Measurements from ENCODE around the gene EMID1.
A peak's percentile ranks its signal among the peaks of the same experiment; 100 is the strongest.

Gene EMID1

GRCh38 chr22:29194184-29194583 lies 11.5 kb upstream of the EMID1 start:
- ChIA-PET CTCF (no interaction called here), POLR2A (no interaction called here)
- TF ChIP-seq FOXA1 (IDR thresholded peaks at IDR 0.05), result no peak
- no peak for TF ChIP-seq SUZ12 (IDR thresholded peaks at IDR 0.05)
- no peak for TF ChIP-seq PKNOX1 (IDR thresholded peaks at IDR 0.05)
- peak; percentile 38 for DNase-seq (ENCODE audit: extremely low spot score)

GRCh38 chr22:29195118-29195963 lies 10.4 kb upstream of the EMID1 start:
- DNase-seq (ENCODE audit: extremely low spot score), result peak; percentile 8
- ChIA-PET CTCF (interaction anchor here (0.9 kb wide), 1 partner anchor 10 kb away, joined by 3 read pairs; the partner anchor contains the start of gene EMID1), POLR2A (no interaction called here)
- TF ChIP-seq L3MBTL2 (conservative IDR thresholded peaks at IDR 0.05) (no peak), FOXM1 (IDR thresholded peaks at IDR 0.05; ENCODE audit: borderline replicate concordance) (no peak), FOXA1 (IDR thresholded peaks at IDR 0.05) (no peak), FOXK2 (IDR thresholded peaks at IDR 0.05) (no peak), SUZ12 (IDR thresholded peaks at IDR 0.05) (no peak), NFRKB (IDR thresholded peaks at IDR 0.05) (no peak), PKNOX1 (IDR thresholded peaks at IDR 0.05) (no peak), LEF1 (IDR thresholded peaks at IDR 0.05; ENCODE audit: borderline replicate concordance) (no peak), TARDBP (IDR thresholded peaks at IDR 0.05) (no peak), ZNF384 (IDR thresholded peaks at IDR 0.05) (no peak), SP1 (IDR thresholded peaks at IDR 0.05) (no peak), HDGF (IDR thresholded peaks at IDR 0.05; ENCODE audit: borderline replicate concordance) (no peak), ELF4 (IDR thresholded peaks at IDR 0.05) (no peak), BHLHE40 (IDR thresholded peaks at IDR 0.05; ENCODE audit: borderline replicate concordance) (no peak), CTBP1 (IDR thresholded peaks at IDR 0.05; ENCODE audit: borderline replicate concordance) (no peak), ARNT (IDR thresholded peaks at IDR 0.05) (no peak)

GRCh38 chr22:29195964-29196666 lies 9.6 kb upstream of the EMID1 start:
- ChIA-PET CTCF (interaction anchor here (0.9 kb wide), 1 partner anchor 9 kb away, joined by 3 read pairs; the partner anchor contains the start of gene EMID1), POLR2A (no interaction called here)
- no peak for TF ChIP-seq CTBP1 (IDR thresholded peaks at IDR 0.05; ENCODE audit: borderline replicate concordance)
- no peak for TF ChIP-seq LEF1 (IDR thresholded peaks at IDR 0.05; ENCODE audit: borderline replicate concordance)
- TF ChIP-seq PKNOX1 (IDR thresholded peaks at IDR 0.05), result no peak
- TF ChIP-seq ZNF384 (IDR thresholded peaks at IDR 0.05), result no peak
- no peak for TF ChIP-seq BHLHE40 (IDR thresholded peaks at IDR 0.05; ENCODE audit: borderline replicate concordance)
- no peak for TF ChIP-seq NFRKB (IDR thresholded peaks at IDR 0.05)
- TF ChIP-seq ELF4 (IDR thresholded peaks at IDR 0.05), result no peak
- DNase-seq (ENCODE audit: extremely low spot score), result peak; percentile 4

DNA sequence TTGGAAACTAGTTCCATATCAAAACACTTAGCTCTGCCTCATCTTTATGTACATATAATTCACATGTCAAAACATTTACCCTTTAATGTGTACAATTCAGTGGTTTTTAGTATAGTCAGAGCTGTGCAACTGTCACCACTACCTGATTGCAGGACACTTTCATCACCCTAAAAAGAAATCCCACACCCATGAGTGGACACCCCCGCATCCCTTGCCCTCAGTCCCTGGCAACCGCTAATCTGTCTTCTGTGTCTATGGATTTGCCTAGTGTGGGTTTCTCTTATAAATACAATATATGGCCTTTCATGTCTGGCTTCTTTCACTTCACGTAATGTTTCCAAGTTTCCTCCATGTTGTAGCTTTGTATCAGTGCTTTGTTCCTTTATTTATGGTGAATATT lies 8.6 kb upstream of the EMID1 start:
- DNase-seq (ENCODE audit: extremely low spot score), result no peak
- ChIA-PET POLR2A (interaction anchor here (1.5 kb wide), 1 partner anchor 9 kb away, joined by 3 read pairs; the partner anchor contains the start of gene EMID1), CTCF (no interaction called here)
- TF ChIP-seq ARNT (IDR thresholded peaks at IDR 0.05), result no peak
- no peak for TF ChIP-seq PKNOX1 (IDR thresholded peaks at IDR 0.05)
- no peak for TF ChIP-seq ELF4 (IDR thresholded peaks at IDR 0.05)
- TF ChIP-seq BHLHE40 (IDR thresholded peaks at IDR 0.05; ENCODE audit: borderline replicate concordance), result no peak
- TF ChIP-seq SP1 (IDR thresholded peaks at IDR 0.05), result no peak
- no peak for TF ChIP-seq FOXK2 (IDR thresholded peaks at IDR 0.05)
- TF ChIP-seq LEF1 (IDR thresholded peaks at IDR 0.05; ENCODE audit: borderline replicate concordance), result no peak
- TF ChIP-seq SUZ12 (IDR thresholded peaks at IDR 0.05), result no peak

DNA sequence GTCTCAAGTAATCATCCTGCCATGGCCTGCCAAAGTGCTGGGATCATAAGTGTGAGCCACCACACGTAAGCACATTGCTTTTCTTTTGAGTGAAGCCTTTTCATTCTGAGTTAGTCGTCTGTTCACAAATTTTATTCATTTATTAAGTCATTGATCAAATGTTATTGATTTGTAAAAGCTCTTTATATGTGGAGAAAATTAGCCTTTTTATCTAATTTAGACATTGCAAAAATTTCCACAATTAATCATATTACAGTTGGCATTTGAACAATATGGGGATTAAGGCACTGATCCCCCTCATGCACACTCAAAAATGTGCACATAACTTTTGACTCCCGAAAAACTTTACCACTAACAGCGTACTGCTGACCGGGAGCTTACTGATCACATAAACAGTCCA lies 7.5 kb upstream of the EMID1 start:
- POLR2A ChIA-PET, result interaction anchor here (1.5 kb wide), 1 partner anchor 7 kb away, joined by 3 read pairs; the partner anchor contains the start of gene EMID1
- no peak for TF ChIP-seq FOXK2 (IDR thresholded peaks at IDR 0.05)
- no peak for TF ChIP-seq HDGF (IDR thresholded peaks at IDR 0.05; ENCODE audit: borderline replicate concordance)
- no peak for TF ChIP-seq PKNOX1 (IDR thresholded peaks at IDR 0.05)
- TF ChIP-seq SP1 (IDR thresholded peaks at IDR 0.05), result no peak
- TF ChIP-seq TARDBP (IDR thresholded peaks at IDR 0.05), result no peak
- TF ChIP-seq LEF1 (IDR thresholded peaks at IDR 0.05; ENCODE audit: borderline replicate concordance), result no peak
- no peak for TF ChIP-seq ZNF384 (IDR thresholded peaks at IDR 0.05)
- TF ChIP-seq SUZ12 (IDR thresholded peaks at IDR 0.05), result no peak
- no peak for TF ChIP-seq FOXA1 (IDR thresholded peaks at IDR 0.05)
- TF ChIP-seq L3MBTL2 (conservative IDR thresholded peaks at IDR 0.05), result no peak
- no peak for TF ChIP-seq NFRKB (IDR thresholded peaks at IDR 0.05)
- TF ChIP-seq FOXM1 (IDR thresholded peaks at IDR 0.05; ENCODE audit: borderline replicate concordance), result no peak
- no peak for TF ChIP-seq ELF4 (IDR thresholded peaks at IDR 0.05)
- no peak for TF ChIP-seq BHLHE40 (IDR thresholded peaks at IDR 0.05; ENCODE audit: borderline replicate concordance)
- TF ChIP-seq ARNT (IDR thresholded peaks at IDR 0.05), result no peak
- no peak for TF ChIP-seq CTBP1 (IDR thresholded peaks at IDR 0.05; ENCODE audit: borderline replicate concordance)
- no peak for DNase-seq (ENCODE audit: extremely low spot score)
- CTCF ChIA-PET, result no interaction called here

Measured in HEK293T (cell line).